GM12872 (cell line): ENCODE data around the gene CREB5.

Experiments used
- TF ChIP-seq, protein P1 (sequence below): IDR thresholded peaks from 3 replicates; pipeline ENCODE4 v1.5.1; 2011; ENCODE audit warnings: low read depth, mild to moderate bottlenecking, low read length, moderate library complexity; ENCODE audit not compliant: insufficient read depth

CREB5 gene

DNA sequence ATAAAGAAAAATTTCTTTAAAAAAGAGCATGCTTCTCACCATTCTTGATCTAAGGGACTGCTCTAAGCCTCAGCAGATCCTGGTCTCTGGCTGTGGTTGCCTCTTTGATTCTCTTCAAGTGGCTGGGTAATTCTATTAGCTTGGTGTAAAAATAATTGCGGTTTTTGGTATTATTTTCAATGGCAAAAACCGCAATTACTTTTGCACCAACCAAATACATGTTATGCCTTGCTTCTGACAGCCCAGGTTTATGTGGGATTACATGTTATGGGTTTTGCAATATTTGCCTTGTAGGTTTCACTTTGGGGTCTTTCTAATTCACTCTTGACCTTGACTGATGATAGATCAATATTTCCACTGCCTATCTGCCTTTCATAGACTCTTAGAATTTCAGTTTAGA is 20.0 kb upstream of the CREB5 start:
- TF ChIP-seq, protein P1, sequence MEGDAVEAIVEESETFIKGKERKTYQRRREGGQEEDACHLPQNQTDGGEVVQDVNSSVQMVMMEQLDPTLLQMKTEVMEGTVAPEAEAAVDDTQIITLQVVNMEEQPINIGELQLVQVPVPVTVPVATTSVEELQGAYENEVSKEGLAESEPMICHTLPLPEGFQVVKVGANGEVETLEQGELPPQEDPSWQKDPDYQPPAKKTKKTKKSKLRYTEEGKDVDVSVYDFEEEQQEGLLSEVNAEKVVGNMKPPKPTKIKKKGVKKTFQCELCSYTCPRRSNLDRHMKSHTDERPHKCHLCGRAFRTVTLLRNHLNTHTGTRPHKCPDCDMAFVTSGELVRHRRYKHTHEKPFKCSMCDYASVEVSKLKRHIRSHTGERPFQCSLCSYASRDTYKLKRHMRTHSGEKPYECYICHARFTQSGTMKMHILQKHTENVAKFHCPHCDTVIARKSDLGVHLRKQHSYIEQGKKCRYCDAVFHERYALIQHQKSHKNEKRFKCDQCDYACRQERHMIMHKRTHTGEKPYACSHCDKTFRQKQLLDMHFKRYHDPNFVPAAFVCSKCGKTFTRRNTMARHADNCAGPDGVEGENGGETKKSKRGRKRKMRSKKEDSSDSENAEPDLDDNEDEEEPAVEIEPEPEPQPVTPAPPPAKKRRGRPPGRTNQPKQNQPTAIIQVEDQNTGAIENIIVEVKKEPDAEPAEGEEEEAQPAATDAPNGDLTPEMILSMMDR, result no peak

DNA sequence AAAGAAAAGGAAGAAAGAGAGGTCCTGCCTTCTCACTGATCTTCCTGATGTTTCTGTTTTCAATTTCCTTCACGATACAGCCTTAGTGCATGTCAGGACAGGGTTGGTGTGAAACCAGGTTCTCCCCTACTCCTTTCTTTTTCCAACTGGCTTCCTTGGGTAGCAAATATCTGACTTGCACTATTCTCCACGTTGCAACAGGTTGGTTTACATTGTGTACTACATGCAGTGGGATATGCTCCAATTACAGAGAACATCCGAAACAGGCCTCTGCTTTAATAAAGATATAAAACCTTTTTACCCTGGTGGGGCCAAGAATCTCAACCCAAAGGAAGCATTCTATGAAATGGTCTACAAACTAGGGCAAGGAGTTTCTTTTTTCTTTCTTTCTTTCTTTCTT is 16.9 kb upstream of the CREB5 start:
- TF ChIP-seq, protein P1, result no peak

DNA sequence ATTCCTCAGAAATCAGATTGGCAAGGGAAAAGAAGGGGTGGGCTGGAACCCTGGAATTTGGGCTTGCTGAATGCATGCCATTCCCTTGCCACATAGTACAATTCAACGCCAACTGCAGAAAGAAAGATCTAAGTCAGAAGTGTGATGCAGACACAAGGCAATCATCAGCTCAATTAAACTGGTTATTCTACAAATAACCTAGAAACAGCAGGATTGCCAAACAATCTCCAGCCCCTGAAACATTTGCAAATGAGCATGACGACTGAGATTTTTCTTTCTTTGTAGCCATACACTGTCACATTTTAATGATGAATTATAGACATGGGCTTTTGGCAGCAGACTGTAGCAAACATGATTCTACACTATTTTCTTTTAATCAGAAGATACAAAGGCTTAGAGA is 16.5 kb upstream of the CREB5 start:
- TF ChIP-seq, protein P1, result no peak

DNA sequence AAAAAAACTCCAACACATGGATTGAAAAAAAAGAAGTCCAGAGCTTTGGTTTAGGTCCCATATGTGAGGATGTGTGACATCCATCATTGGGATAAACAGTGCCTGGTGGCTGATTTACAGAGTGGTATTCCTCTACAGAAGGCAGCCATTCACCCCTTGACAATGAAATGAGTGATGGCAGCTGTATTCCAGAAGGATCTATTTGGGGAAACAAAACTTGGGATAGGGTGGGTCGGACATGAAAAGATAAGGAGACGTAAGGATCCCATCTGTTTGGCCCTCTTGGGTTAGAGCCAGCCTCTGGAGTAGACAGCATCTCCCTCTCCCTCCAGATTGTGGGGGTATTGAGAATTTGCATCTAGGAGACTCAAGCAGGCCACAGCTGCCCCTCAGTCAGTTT is 15.2 kb upstream of the CREB5 start:
- TF ChIP-seq, protein P1, result no peak

DNA sequence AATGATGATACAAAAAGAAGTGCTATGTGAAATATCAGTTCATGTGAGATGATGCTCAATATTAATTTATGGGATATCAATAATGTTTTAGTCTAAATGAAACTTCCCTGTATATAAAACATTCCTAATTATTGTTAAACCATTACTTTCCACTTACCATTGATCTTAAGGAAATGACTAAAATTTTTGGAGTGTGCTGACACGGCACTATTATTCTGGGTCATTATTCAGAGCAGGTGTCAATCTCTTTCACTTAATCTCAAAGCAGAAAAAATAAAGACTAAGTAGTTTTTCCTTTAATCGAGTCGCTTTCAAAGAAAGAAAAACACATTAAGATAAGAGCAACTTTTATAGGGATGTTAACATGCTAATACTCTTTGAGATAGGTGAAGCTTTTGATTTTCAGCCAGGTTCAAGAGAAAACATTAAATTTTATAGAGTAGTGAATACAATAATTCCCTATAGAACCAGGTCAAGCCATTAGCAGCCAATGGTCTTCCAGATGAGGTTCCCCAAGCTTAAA is 11.4 kb upstream of the CREB5 start:
- TF ChIP-seq, protein P1, result no peak

DNA sequence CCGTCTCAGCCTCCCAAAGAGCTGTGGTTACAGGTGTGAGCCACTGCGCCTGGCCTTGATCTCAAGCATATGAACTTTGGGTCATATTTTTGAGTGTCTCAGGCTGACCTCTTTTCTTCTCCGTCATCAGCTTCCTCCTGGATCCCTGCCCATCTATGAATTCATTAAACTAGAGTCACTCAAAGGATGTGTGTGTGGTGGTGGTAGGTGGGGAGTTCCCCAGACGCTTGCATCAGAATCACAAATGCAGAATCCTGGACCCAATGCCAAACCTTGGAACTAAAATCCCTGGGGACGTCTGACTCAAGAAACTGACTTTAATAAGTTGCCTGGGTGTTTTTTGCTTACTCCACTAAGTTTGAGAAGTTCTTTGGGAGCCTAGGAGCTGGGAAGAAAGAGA is 6.7 kb upstream of the CREB5 start:
- TF ChIP-seq, protein P1, result no peak

DNA sequence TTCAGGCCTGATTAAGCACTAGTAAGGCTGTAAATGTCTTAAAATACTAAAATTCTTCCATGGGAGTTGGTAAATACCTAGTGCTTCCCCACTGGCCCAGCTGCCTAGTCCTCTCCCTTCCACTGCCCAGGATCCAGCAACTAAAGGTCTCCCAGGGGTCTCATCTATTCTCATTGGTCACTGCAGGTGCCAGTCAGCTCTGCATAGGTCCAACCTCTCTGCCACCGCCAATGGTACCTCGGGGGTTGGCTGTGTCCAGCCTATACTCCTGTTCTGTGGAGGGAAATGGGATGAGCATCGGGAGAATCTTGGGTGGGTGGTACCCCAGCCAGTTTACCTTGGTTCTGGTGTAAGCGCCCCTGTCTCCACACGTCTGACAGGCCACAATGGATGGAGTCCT is 6.1 kb upstream of the CREB5 start:
- TF ChIP-seq, protein P1, result no peak
